Measurements from ENCODE around the gene PDZRN3.

DNA sequence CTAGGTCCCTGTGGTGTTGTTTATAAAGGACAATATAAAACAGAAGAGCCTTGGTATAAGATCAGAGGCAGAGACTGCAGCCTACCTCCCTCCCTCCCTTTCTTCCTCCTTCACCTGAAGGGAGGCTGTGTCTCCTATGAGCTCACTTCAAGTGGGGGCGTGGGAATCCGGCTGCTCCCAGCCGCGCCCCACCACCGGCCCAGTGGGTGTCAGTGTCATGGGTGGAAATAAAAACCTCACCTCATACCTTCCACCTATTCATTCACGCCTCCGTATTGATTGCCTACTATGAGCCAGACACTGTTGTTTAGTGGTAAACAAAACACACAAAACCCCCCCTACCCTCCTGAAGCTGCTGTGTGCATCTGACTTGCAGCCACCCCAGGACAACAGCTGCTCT, 181.9 kb downstream of the PDZRN3 start:
- TF ChIP-seq, protein P1, sequence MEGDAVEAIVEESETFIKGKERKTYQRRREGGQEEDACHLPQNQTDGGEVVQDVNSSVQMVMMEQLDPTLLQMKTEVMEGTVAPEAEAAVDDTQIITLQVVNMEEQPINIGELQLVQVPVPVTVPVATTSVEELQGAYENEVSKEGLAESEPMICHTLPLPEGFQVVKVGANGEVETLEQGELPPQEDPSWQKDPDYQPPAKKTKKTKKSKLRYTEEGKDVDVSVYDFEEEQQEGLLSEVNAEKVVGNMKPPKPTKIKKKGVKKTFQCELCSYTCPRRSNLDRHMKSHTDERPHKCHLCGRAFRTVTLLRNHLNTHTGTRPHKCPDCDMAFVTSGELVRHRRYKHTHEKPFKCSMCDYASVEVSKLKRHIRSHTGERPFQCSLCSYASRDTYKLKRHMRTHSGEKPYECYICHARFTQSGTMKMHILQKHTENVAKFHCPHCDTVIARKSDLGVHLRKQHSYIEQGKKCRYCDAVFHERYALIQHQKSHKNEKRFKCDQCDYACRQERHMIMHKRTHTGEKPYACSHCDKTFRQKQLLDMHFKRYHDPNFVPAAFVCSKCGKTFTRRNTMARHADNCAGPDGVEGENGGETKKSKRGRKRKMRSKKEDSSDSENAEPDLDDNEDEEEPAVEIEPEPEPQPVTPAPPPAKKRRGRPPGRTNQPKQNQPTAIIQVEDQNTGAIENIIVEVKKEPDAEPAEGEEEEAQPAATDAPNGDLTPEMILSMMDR (conservative IDR thresholded peaks at IDR 0.05 in 1 of 2, IDR thresholded peaks at IDR 0.05 in 1 of 2; ENCODE audit: extremely low read depth in 1 of 2, insufficient read depth in 1 of 2, low read depth in 1 of 2, low read length in 2 of 2), result no peak
- no peak for TF ChIP-seq EZH2 (IDR thresholded peaks at IDR 0.05; ENCODE audit: borderline replicate concordance, low read length)

All from mammary epithelial cell (primary cell).